Articular chondrocyte of knee joint (primary cell): ENCODE measurements around the gene SAFB2. TPM values are rescaled to one million over a fixed set of nuclear protein-coding genes. Genes with fewer than 3 reads are reported as not detected.

Experiments used
- small RNA-seq: library from RNA; depleted of rRNA; stranded (forward); fragments of <200 nt; gene quantifications from one replicate; pipeline ENCODE3, GENCODE V24; 2012
- total RNA-seq: library from RNA; depleted of rRNA; stranded (reverse); fragments of >200 nt; gene quantifications from 2 replicates; pipeline ENCODE4 v1.2.3, GENCODE V29; 2012

The SAFB2 gene
- total RNA-seq, result 33.6 and 44.4 TPM in 2 replicates

GRCh38 chr19:5622465-5623396 lies at the start of gene SAFB2, which contains the start of gene SAFB:
Gene SAFB2 (minus strand): TSS chr19:5622776. CDS start chr19:5622715, 61 bp downstream.
Gene SAFB (plus strand): TSS chr19:5623083. CDS start chr19:5623206, 123 bp downstream.

GRCh38 chr19:5567360-5567969 lies 55.1 kb downstream of the SAFB2 start, which contains the start of gene TINCR:
Gene TINCR (minus strand): TSS chr19:5567953.

Small RNA genes within 50 kb of the gene (small RNA-seq; reads per million reads assigned to genes)
- gene SNRPEP4, result not detected

Other genes with a start within 250 kb of the SAFB2 start
- gene ZNRF4, start 167.4 kb downstream of the SAFB2 start, total RNA-seq, result not detected in 2 replicates
- 0.32 TPM in 1 of 2 replicates, not detected in the other for gene TINCR, start 54.8 kb downstream of the SAFB2 start, total RNA-seq
- gene SAFB, start 307 bp upstream of the SAFB2 start, total RNA-seq, result 47.7 and 49.8 TPM in 2 replicates
- 20.0 and 22.2 TPM in 2 replicates for gene MICOS13, start 57.7 kb upstream of the SAFB2 start, total RNA-seq
- gene HSD11B1L, start 58.3 kb upstream of the SAFB2 start, total RNA-seq, result 8.4 and 9.2 TPM in 2 replicates
- gene RPL36, start 67.5 kb upstream of the SAFB2 start, total RNA-seq, result 187 and 273 TPM in 2 replicates
- 49.0 and 70.6 TPM in 2 replicates for gene LONP1, start 97.4 kb upstream of the SAFB2 start, total RNA-seq
- gene CATSPERD, start 97.9 kb upstream of the SAFB2 start, total RNA-seq, result not detected in 2 replicates
- gene PRR22, start 162.0 kb upstream of the SAFB2 start, total RNA-seq, result 0.11 and 0.39 TPM in 2 replicates
- gene DUS3L, start 168.4 kb upstream of the SAFB2 start, total RNA-seq, result 18.7 and 23.8 TPM in 2 replicates
- gene NRTN, start 182.3 kb upstream of the SAFB2 start, total RNA-seq, result 0.13 TPM in 1 of 2 replicates, not detected in the other
- not detected in 2 replicates for gene FUT6, start 216.9 kb upstream of the SAFB2 start, total RNA-seq
- gene FUT3, start 228.7 kb upstream of the SAFB2 start, total RNA-seq, result not detected in 2 replicates
- not detected in 2 replicates for gene FUT5, start 247.8 kb upstream of the SAFB2 start, total RNA-seq